Measurements from ENCODE around the gene PLCE1.

DNA sequence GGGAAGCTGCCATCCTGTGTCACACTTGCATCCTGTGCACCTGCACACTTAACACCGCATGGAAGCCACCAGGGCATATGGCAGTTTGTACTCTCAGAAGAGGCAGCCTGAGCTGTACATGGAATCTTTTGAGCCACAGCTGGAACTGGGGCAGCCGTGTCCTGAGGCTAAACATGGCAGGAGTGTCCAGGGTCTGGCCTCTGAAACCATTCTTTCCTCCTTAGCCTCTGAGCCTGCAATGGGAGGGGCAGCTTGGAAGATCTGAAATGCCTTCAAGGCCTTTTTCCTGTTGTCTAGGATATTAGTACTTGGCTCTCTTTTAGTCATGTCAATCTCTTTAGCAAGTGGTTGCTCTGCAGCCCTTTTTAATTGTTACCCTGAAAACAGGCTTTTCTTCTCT is 16.4 kb downstream of the PLCE1 start:
- TF ChIP-seq, protein P1, sequence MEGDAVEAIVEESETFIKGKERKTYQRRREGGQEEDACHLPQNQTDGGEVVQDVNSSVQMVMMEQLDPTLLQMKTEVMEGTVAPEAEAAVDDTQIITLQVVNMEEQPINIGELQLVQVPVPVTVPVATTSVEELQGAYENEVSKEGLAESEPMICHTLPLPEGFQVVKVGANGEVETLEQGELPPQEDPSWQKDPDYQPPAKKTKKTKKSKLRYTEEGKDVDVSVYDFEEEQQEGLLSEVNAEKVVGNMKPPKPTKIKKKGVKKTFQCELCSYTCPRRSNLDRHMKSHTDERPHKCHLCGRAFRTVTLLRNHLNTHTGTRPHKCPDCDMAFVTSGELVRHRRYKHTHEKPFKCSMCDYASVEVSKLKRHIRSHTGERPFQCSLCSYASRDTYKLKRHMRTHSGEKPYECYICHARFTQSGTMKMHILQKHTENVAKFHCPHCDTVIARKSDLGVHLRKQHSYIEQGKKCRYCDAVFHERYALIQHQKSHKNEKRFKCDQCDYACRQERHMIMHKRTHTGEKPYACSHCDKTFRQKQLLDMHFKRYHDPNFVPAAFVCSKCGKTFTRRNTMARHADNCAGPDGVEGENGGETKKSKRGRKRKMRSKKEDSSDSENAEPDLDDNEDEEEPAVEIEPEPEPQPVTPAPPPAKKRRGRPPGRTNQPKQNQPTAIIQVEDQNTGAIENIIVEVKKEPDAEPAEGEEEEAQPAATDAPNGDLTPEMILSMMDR (conservative IDR thresholded peaks at IDR 0.05; ENCODE audit: low read depth in 2 of 2) = no peak
- TF ChIP-seq POLR2AphosphoS5 (IDR thresholded peaks at IDR 0.05; ENCODE audit: low read depth) (no peak), EZH2phosphoT487 (IDR thresholded peaks at IDR 0.05; ENCODE audit: unreplicated experiment) (no peak), ETS1 (IDR thresholded peaks at IDR 0.05) (no peak), EZH2 (IDR thresholded peaks at IDR 0.05; ENCODE audit: low read depth, unreplicated experiment) (no peak), NANOG (IDR thresholded peaks at IDR 0.05; ENCODE audit: borderline replicate concordance) (no peak), JUNB (IDR thresholded peaks at IDR 0.05; ENCODE audit: unreplicated experiment) (no peak)
- TF ChIP-seq, protein P2, sequence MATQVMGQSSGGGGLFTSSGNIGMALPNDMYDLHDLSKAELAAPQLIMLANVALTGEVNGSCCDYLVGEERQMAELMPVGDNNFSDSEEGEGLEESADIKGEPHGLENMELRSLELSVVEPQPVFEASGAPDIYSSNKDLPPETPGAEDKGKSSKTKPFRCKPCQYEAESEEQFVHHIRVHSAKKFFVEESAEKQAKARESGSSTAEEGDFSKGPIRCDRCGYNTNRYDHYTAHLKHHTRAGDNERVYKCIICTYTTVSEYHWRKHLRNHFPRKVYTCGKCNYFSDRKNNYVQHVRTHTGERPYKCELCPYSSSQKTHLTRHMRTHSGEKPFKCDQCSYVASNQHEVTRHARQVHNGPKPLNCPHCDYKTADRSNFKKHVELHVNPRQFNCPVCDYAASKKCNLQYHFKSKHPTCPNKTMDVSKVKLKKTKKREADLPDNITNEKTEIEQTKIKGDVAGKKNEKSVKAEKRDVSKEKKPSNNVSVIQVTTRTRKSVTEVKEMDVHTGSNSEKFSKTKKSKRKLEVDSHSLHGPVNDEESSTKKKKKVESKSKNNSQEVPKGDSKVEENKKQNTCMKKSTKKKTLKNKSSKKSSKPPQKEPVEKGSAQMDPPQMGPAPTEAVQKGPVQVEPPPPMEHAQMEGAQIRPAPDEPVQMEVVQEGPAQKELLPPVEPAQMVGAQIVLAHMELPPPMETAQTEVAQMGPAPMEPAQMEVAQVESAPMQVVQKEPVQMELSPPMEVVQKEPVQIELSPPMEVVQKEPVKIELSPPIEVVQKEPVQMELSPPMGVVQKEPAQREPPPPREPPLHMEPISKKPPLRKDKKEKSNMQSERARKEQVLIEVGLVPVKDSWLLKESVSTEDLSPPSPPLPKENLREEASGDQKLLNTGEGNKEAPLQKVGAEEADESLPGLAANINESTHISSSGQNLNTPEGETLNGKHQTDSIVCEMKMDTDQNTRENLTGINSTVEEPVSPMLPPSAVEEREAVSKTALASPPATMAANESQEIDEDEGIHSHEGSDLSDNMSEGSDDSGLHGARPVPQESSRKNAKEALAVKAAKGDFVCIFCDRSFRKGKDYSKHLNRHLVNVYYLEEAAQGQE (IDR thresholded peaks at IDR 0.05; ENCODE audit: unreplicated experiment) = no peak
